HG03469 (cell line): Measurements from ENCODE around the gene GSKIP.

ENCODE experiments used
- ATAC-seq: cut with Tn5 transposase; IDR thresholded peaks from one replicate; pipeline ENCODE4 v1.9.1; 2021; ENCODE audit warnings: mild to moderate bottlenecking, moderate library complexity, moderate number of reproducible peaks; ENCODE audit not compliant: unreplicated experiment

The GSKIP gene

GRCh38 chr14:96376093-96376492 lies 12.8 kb downstream of the GSKIP start:
- ATAC-seq = no peak

GRCh38 chr14:96380735-96381134 lies 17.4 kb downstream of the GSKIP start:
- peak; percentile 73 for ATAC-seq

GRCh38 chr14:96383445-96383844 lies 20.1 kb downstream of the GSKIP start:
- no peak for ATAC-seq

- no peak for ATAC-seq
These were observed 20.7 kb downstream of the GSKIP start for GRCh38 chr14:96384053-96384452.

- no peak for ATAC-seq
These were observed 21.4 kb downstream of the GSKIP start for GRCh38 chr14:96384740-96385139.

- ATAC-seq = no peak
These were observed 22.1 kb downstream of the GSKIP start for GRCh38 chr14:96385385-96385784.

- ATAC-seq = no peak
These were observed 27.6 kb downstream of the GSKIP start for GRCh38 chr14:96390965-96391292.

- ATAC-seq = peak; percentile 63
These were observed 28.2 kb downstream of the GSKIP start for GRCh38 chr14:96391293-96392118.

GRCh38 chr14:96393071-96393691 lies 29.9 kb downstream of the GSKIP start:
- no peak for ATAC-seq

GRCh38 chr14:96394047-96394815 lies 30.9 kb downstream of the GSKIP start:
- no peak for ATAC-seq

GRCh38 chr14:96398432-96398831 lies 35.1 kb downstream of the GSKIP start:
- no peak for ATAC-seq

- ATAC-seq = no peak
These were observed 35.6 kb downstream of the GSKIP start for GRCh38 chr14:96398921-96399320.

GRCh38 chr14:96399405-96399804 lies 36.1 kb downstream of the GSKIP start:
- ATAC-seq = no peak

- ATAC-seq = no peak
These were observed 37.2 kb downstream of the GSKIP start for GRCh38 chr14:96400495-96400894.

GRCh38 chr14:96403409-96403808 lies 40.1 kb downstream of the GSKIP start:
- ATAC-seq = no peak

GRCh38 chr14:96405677-96406076 lies 42.4 kb downstream of the GSKIP start:
- ATAC-seq = no peak

- no peak for ATAC-seq
These were observed 44.7 kb downstream of the GSKIP start for GRCh38 chr14:96407935-96408570.

GRCh38 chr14:96408608-96409007 lies 45.3 kb downstream of the GSKIP start:
- no peak for ATAC-seq

- no peak for ATAC-seq
These were observed 46.4 kb downstream of the GSKIP start for GRCh38 chr14:96409701-96410100.

- no peak for ATAC-seq
These were observed 46.8 kb downstream of the GSKIP start for GRCh38 chr14:96410119-96410518.

- ATAC-seq = no peak
These were observed 50.2 kb downstream of the GSKIP start for GRCh38 chr14:96413526-96413925.
